Measurements from ENCODE around the gene CERK.
A peak's percentile ranks its signal among the peaks of the same experiment; 100 is the strongest.
"Not testable (repeated sequence)": the region's sequence is repeated elsewhere in the genome, so short reads cannot be mapped to it uniquely, and the experiment has no call there.

The CERK gene, protein sequence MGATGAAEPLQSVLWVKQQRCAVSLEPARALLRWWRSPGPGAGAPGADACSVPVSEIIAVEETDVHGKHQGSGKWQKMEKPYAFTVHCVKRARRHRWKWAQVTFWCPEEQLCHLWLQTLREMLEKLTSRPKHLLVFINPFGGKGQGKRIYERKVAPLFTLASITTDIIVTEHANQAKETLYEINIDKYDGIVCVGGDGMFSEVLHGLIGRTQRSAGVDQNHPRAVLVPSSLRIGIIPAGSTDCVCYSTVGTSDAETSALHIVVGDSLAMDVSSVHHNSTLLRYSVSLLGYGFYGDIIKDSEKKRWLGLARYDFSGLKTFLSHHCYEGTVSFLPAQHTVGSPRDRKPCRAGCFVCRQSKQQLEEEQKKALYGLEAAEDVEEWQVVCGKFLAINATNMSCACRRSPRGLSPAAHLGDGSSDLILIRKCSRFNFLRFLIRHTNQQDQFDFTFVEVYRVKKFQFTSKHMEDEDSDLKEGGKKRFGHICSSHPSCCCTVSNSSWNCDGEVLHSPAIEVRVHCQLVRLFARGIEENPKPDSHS

DNA sequence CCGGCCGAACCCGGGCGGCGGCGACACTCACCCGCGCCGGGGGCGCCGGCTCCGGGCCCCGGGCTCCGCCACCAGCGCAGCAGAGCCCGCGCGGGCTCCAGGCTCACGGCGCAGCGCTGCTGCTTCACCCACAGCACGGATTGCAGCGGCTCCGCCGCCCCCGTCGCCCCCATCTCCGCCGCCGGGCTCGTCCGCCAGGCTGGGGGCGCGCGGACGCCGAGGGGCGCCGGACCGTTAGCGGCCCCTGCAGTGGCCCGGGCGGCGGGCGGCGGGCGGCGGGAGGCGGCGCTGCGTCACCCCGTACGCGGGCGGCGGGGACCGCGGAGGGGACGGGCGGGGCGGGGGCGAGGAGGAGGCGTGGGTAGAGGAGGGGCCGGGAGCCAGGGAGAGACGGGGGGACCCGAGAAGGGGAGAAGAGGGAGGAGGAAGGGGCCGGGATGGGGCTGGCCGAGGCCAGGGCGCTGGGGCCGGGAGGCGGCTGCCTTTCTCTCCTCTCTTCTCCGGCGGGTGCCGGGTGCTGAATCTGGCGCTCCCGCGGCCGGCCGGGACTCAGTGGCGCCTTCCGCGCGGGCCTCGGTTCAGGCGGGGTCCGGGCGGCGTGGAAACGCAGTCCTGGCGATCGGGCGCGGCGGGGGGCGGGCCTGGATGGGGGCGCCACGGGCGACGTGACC is at the start of gene CERK:
Gene CERK, minus strand, starts transcription at position 277 of the 671 bp plus-strand sequence. Its CDS starts 104 bp downstream, at position 173.
- peak within 1 kb of the TSS; percentile 95 for H3K4me2 ChIP-seq (ENCODE audit: low read length)
- H3K27me3 ChIP-seq (ENCODE audit: low read depth, low read length): no peaks in the 10 kb centered on the region
- H3K36me3 ChIP-seq (replicated peaks; ENCODE audit: low read depth, low read length): peaks cover 24% of the 10 kb centered on the region
- H3K9me3 ChIP-seq (ENCODE audit: insufficient read depth, low read length): peaks cover 6% of the 10 kb centered on the region
- peaks cover 48% of the 10 kb centered on the region for H3K79me2 ChIP-seq (ENCODE audit: low read length)
- H3K4me3 ChIP-seq (ENCODE audit: low read length): peak within 1 kb of the TSS; percentile 91
- H3K9ac ChIP-seq (ENCODE audit: low read length): peak within 1 kb of the TSS; percentile 83
- peak within 1 kb of the TSS; percentile 59 for H3K27ac ChIP-seq (ENCODE audit: low read length)
- peak within 1 kb of the TSS; percentile 55 for H2AFZ ChIP-seq (ENCODE audit: low read depth, low read length)
- TF ChIP-seq EZH2phosphoT487 (IDR thresholded peaks at IDR 0.05; ENCODE audit: low read depth): no peak
- TF ChIP-seq, protein P1, sequence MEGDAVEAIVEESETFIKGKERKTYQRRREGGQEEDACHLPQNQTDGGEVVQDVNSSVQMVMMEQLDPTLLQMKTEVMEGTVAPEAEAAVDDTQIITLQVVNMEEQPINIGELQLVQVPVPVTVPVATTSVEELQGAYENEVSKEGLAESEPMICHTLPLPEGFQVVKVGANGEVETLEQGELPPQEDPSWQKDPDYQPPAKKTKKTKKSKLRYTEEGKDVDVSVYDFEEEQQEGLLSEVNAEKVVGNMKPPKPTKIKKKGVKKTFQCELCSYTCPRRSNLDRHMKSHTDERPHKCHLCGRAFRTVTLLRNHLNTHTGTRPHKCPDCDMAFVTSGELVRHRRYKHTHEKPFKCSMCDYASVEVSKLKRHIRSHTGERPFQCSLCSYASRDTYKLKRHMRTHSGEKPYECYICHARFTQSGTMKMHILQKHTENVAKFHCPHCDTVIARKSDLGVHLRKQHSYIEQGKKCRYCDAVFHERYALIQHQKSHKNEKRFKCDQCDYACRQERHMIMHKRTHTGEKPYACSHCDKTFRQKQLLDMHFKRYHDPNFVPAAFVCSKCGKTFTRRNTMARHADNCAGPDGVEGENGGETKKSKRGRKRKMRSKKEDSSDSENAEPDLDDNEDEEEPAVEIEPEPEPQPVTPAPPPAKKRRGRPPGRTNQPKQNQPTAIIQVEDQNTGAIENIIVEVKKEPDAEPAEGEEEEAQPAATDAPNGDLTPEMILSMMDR (IDR thresholded peaks at IDR 0.05; ENCODE audit: low read depth, low read length): no peak
- H3K4me1 ChIP-seq (ENCODE audit: low read length): peaks cover 42% of the 10 kb centered on the region
- H4K20me1 ChIP-seq (ENCODE audit: insufficient read depth, low read length): peaks cover 38% of the 10 kb centered on the region

DNA sequence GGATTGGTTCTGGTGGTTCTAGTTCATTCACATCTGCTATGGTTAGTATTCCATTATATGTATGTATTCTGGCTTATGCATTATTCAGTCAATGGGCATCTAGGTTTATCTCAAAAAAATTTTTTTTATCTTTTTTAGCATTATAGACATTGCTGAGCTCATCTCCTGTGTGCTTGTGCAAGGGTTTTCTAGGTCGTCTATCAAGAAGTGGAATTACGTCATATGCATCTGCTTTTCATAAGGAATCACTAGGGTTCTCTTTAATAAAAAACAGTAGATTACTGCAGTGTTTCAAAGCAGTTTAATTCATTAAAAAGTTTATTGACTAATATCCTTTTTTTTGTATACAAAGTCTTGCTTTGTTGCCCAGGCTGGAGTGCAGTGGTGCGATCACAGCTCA is 45.7 kb upstream of the CERK start:
- no peak overlapping the region for H3K27ac ChIP-seq (ENCODE audit: low read length)
- H2AFZ ChIP-seq (ENCODE audit: low read depth, low read length): no peak overlapping the region
- TF ChIP-seq EZH2phosphoT487 (IDR thresholded peaks at IDR 0.05; ENCODE audit: low read depth): no peak
- TF ChIP-seq, protein P1 (IDR thresholded peaks at IDR 0.05; ENCODE audit: low read depth, low read length): no peak
- H3K9ac ChIP-seq (ENCODE audit: low read length): no peak overlapping the region
- peaks cover 100% of the 10 kb centered on the region for H3K79me2 ChIP-seq (ENCODE audit: low read length)
- H4K20me1 ChIP-seq (ENCODE audit: insufficient read depth, low read length): peaks cover 98% of the 10 kb centered on the region
- peaks cover 74% of the 10 kb centered on the region for H3K36me3 ChIP-seq (replicated peaks; ENCODE audit: low read depth, low read length)
- H3K27me3 ChIP-seq (ENCODE audit: low read depth, low read length): no peaks in the 10 kb centered on the region
- no peak overlapping the region for H3K4me2 ChIP-seq (ENCODE audit: low read length)
- H3K9me3 ChIP-seq (ENCODE audit: insufficient read depth, low read length): no peaks in the 10 kb centered on the region
- H3K4me3 ChIP-seq (ENCODE audit: low read length): no peak overlapping the region
- peaks cover 18% of the 10 kb centered on the region for H3K4me1 ChIP-seq (ENCODE audit: low read length)

DNA sequence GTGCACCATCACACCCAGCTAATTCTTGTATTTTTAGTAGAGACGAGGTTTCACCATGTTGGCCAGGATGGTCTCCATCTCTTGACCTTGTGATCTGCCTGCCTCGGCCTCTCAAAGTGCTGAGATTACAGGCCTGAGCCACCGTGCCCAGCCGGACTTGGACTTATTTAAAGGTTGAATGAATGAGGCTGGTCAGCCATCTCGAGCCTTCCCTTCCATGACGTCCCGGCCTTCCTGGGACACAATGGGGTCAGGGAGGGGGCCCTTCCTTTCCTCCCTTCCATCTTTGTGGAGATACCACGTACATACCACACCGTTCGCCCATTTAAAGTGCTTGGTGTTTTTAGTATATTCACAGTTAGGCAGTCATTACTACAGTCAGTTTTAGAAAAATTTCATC is 44.1 kb upstream of the CERK start:
- not testable (repeated sequence) for H3K9me3 ChIP-seq (ENCODE audit: insufficient read depth, low read length); H2AFZ ChIP-seq (ENCODE audit: low read depth, low read length); H3K4me2 ChIP-seq (ENCODE audit: low read length); H3K27ac ChIP-seq (ENCODE audit: low read length); H3K9ac ChIP-seq (ENCODE audit: low read length); H3K4me3 ChIP-seq (ENCODE audit: low read length); H3K27me3 ChIP-seq (ENCODE audit: low read depth, low read length)
- Histone ChIP-seq H3K36me3 (replicated peaks; ENCODE audit: low read depth, low read length) (peaks cover 81% of the 10 kb centered on the region), H4K20me1 (ENCODE audit: insufficient read depth, low read length) (peaks cover 94% of the 10 kb centered on the region), H3K79me2 (ENCODE audit: low read length) (peaks cover 100% of the 10 kb centered on the region), H3K4me1 (ENCODE audit: low read length) (peaks cover 10% of the 10 kb centered on the region)

DNA sequence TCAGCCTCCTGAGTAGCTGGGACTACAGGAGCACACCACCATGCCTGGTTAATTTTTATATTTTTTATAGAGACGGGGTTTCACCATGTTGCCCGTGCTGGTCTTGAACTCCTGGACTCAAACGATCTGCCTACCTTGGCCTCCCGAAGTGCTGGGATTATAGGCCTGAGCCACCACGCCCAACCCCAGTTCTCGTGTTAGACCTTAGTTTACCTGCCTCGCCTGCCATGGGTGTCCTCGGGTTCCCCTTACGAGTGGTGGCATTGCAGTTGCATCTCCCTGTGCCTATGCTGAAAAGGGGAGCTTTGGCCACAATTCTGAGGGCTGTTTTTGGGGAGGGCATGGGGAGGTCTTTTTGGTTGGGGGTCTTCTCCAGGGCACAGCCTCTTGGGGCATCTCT is 43.2 kb upstream of the CERK start:
- H3K36me3 ChIP-seq (replicated peaks; ENCODE audit: low read depth, low read length): peaks cover 82% of the 10 kb centered on the region
- peaks cover 100% of the 10 kb centered on the region for H3K79me2 ChIP-seq (ENCODE audit: low read length)
- TF ChIP-seq EZH2phosphoT487 (IDR thresholded peaks at IDR 0.05; ENCODE audit: low read depth): no peak
- TF ChIP-seq, protein P1 (IDR thresholded peaks at IDR 0.05; ENCODE audit: low read depth, low read length): no peak
- no peaks in the 10 kb centered on the region for H3K27me3 ChIP-seq (ENCODE audit: low read depth, low read length)
- peaks cover 85% of the 10 kb centered on the region for H4K20me1 ChIP-seq (ENCODE audit: insufficient read depth, low read length)
- H3K27ac ChIP-seq (ENCODE audit: low read length): no peak overlapping the region
- H3K9ac ChIP-seq (ENCODE audit: low read length): no peak overlapping the region
- no peak overlapping the region for H3K4me2 ChIP-seq (ENCODE audit: low read length)
- no peaks in the 10 kb centered on the region for H3K9me3 ChIP-seq (ENCODE audit: insufficient read depth, low read length)
- H3K4me1 ChIP-seq (ENCODE audit: low read length): peaks cover 17% of the 10 kb centered on the region
- H2AFZ ChIP-seq (ENCODE audit: low read depth, low read length): no peak overlapping the region
- H3K4me3 ChIP-seq (ENCODE audit: low read length): no peak overlapping the region

Data from OCI-LY3 (cell line).